H9 (cell line): Measurements from ENCODE around the gene PRKAG1. TPM values are rescaled to one million over a fixed set of nuclear protein-coding genes. Genes with fewer than 3 reads are reported as not detected.

ENCODE experiments used
- DNase-seq: peaks from one replicate; pipeline ENCODE4 v3.0.0-alpha.2; 2017
- H2AFZ ChIP-seq: one replicate; pipeline ENCODE4 v1.6.1; 2013; ENCODE audit warnings: mild to moderate bottlenecking, low read length, control low read depth, moderate library complexity
- H2AK5ac ChIP-seq: 2 replicates; pipeline ENCODE4 v1.6.1; 2013; ENCODE audit warnings: low read length, control low read depth, mixed read lengths; ENCODE audit not compliant: insufficient read length
- H2BK120ac ChIP-seq: one replicate; pipeline ENCODE4 v1.6.1; 2013; ENCODE audit warnings: low read depth, mild to moderate bottlenecking, low read length, control low read depth, inconsistent platforms; ENCODE audit not compliant: poor library complexity, severe bottlenecking
- H2BK12ac ChIP-seq: 2 replicates; pipeline ENCODE4 v1.6.1; 2013; ENCODE audit warnings: low read length, control low read depth, mixed read lengths, low read depth; ENCODE audit not compliant: insufficient read length
- H2BK15ac ChIP-seq: 2 replicates; pipeline ENCODE4 v1.6.1; 2013; ENCODE audit warnings: low read depth, low read length, control low read depth
- H2BK20ac ChIP-seq: one replicate; pipeline ENCODE4 v1.6.1; 2013; ENCODE audit warnings: low read depth, mild to moderate bottlenecking, low read length, control low read depth, inconsistent platforms; ENCODE audit not compliant: poor library complexity, severe bottlenecking
- H2BK5ac ChIP-seq: 2 replicates; pipeline ENCODE4 v1.6.1; 2013; ENCODE audit warnings: low read length, control low read depth, mixed read lengths; ENCODE audit not compliant: insufficient read length
- H3K14ac ChIP-seq: 2 replicates; pipeline ENCODE4 v1.6.1; 2013; ENCODE audit warnings: low read length, control low read depth; ENCODE audit not compliant: insufficient read depth
- H3K18ac ChIP-seq: 2 replicates; pipeline ENCODE4 v1.6.1; 2013; ENCODE audit warnings: low read depth, mild to moderate bottlenecking, mixed read lengths, low read length, control low read depth; ENCODE audit not compliant: insufficient read length
- H3K23ac ChIP-seq: 2 replicates; pipeline ENCODE4 v1.6.1; 2013; ENCODE audit warnings: low read length, control low read depth, mixed read lengths, low read depth; ENCODE audit not compliant: insufficient read length
- H3K23me2 ChIP-seq: 2 replicates; pipeline ENCODE4 v1.6.1; 2013; ENCODE audit warnings: low read depth, mild to moderate bottlenecking, mixed read lengths, low read length, control low read depth; ENCODE audit not compliant: insufficient read length, poor library complexity, severe bottlenecking
- H3K27ac ChIP-seq: 2 replicates; pipeline ENCODE4 v1.5.1; 2013; ENCODE audit warnings: low read length, control low read depth, mixed read lengths, low read depth; ENCODE audit not compliant: insufficient read length
- H3K27me3 ChIP-seq: 2 replicates; pipeline ENCODE4 v1.6.1; 2013; ENCODE audit warnings: low read length, control low read depth, inconsistent platforms; ENCODE audit not compliant: insufficient read depth
- H3K4ac ChIP-seq: 2 replicates; pipeline ENCODE4 v1.6.1; 2013; ENCODE audit warnings: low read depth, mild to moderate bottlenecking, control low read depth, inconsistent platforms, low read length, moderate library complexity
- H3K4me1 ChIP-seq: 2 replicates; pipeline ENCODE4 v1.6.1; 2013; ENCODE audit warnings: low read length, control low read depth, inconsistent platforms; ENCODE audit not compliant: insufficient read depth
- H3K4me2 ChIP-seq: 2 replicates; pipeline ENCODE4 v1.6.1; 2013; ENCODE audit warnings: low read length, control low read depth, mixed read lengths; ENCODE audit not compliant: insufficient read length, insufficient read depth
- H3K56ac ChIP-seq: 2 replicates; pipeline ENCODE4 v1.6.1; 2013; ENCODE audit warnings: low read depth, mild to moderate bottlenecking, mixed read lengths, low read length, control low read depth; ENCODE audit not compliant: insufficient read length
- H3K79me1 ChIP-seq: 2 replicates; pipeline ENCODE4 v1.6.1; 2013; ENCODE audit warnings: low read depth, mild to moderate bottlenecking, moderate library complexity, low read length, control low read depth, inconsistent platforms; ENCODE audit not compliant: insufficient read depth, poor library complexity, severe bottlenecking
- H3K79me2 ChIP-seq: 2 replicates; pipeline ENCODE4 v1.6.1; 2013; ENCODE audit warnings: low read length, control low read depth, inconsistent platforms; ENCODE audit not compliant: insufficient read depth
- H3K9ac ChIP-seq: 2 replicates; pipeline ENCODE4 v1.6.1; 2013; ENCODE audit warnings: low read length, control low read depth, mixed read lengths; ENCODE audit not compliant: insufficient read length; ENCODE audit errors: extremely low read depth
- H3K9me3 ChIP-seq: one replicate; pipeline ENCODE4 v1.6.1; 2013; ENCODE audit warnings: low read depth, low read length, inconsistent platforms; ENCODE audit not compliant: control insufficient read depth
- H3T11ph ChIP-seq: one replicate; pipeline ENCODE4 v1.6.1; 2013; ENCODE audit warnings: mild to moderate bottlenecking, low read length, control low read depth, inconsistent platforms
- H4K20me1 ChIP-seq: one replicate; pipeline ENCODE4 v1.6.1; 2013; ENCODE audit not compliant: control insufficient read depth, insufficient read length, insufficient read depth
- H4K5ac ChIP-seq: 2 replicates; pipeline ENCODE4 v1.6.1; 2013; ENCODE audit warnings: low read depth, mild to moderate bottlenecking, mixed read lengths, low read length, control low read depth; ENCODE audit not compliant: insufficient read length
- H4K8ac ChIP-seq: replicated peaks from 2 replicates; pipeline ENCODE4 v1.6.1; 2013; ENCODE audit warnings: low read length, control low read depth, mixed read lengths, low read depth; ENCODE audit not compliant: insufficient read length
- H4K91ac ChIP-seq: 2 replicates; pipeline ENCODE4 v1.6.1; 2013; ENCODE audit warnings: low read depth, mild to moderate bottlenecking, moderate library complexity, mixed read lengths, low read length, control low read depth; ENCODE audit not compliant: insufficient read length
- H3K27ac Mint-ChIP-seq, 3 experiments: 2 replicates in 2 of 3; 3 replicates in 1 of 3; pipeline ENCODE4 v1.8.0; 2020 to 2021; ENCODE audit warnings: mixed read lengths in 3 of 3, mild to moderate bottlenecking in 1 of 3, moderate library complexity in 1 of 3
- H3K27me3 Mint-ChIP-seq: 2 replicates; pipeline ENCODE4 v1.8.0; 2021; ENCODE audit warnings: low read depth, mild to moderate bottlenecking, moderate library complexity, mixed read lengths
- H3K36me3 Mint-ChIP-seq, 3 experiments: 2 replicates in 2 of 3; 3 replicates in 1 of 3; pipeline ENCODE4 v1.8.0; 2020 to 2021; ENCODE audit warnings: low read depth in 3 of 3, mixed read lengths in 3 of 3; ENCODE audit not compliant: insufficient read depth in 1 of 3
- H3K4me1 Mint-ChIP-seq, 2 experiments: 2 replicates each; pipeline ENCODE4 v1.8.0; 2020; ENCODE audit warnings: mixed read lengths in 2 of 2
- H3K4me3 Mint-ChIP-seq, 2 experiments: 2 replicates in 1 of 2; 3 replicates in 1 of 2; pipeline ENCODE4 v1.8.0; 2020 to 2021; ENCODE audit warnings: mild to moderate bottlenecking in 2 of 2, mixed read lengths in 2 of 2, moderate library complexity in 1 of 2
- H3K9me3 Mint-ChIP-seq, 2 experiments: 2 replicates in 1 of 2; 3 replicates in 1 of 2; pipeline ENCODE4 v1.8.0; 2020; ENCODE audit warnings: mild to moderate bottlenecking in 2 of 2, mixed read lengths in 2 of 2, moderate library complexity in 1 of 2
- CTCF ChIP-seq: fragments of 200-600 bp; sonication (generic); conservative IDR thresholded peaks from 3 replicates; pipeline ENCODE4 v1.8.0; 2021; ENCODE audit warnings: antibody characterized with exemption, mild to moderate bottlenecking
- WGBS: extraction: QIAGEN DNeasy Blood & Tissue Kit; methylation state at CpG from one replicate; pipeline ENCODE4 v1.1.7; 2013; ENCODE audit warnings: missing lambda C conversion rate, low lambda C conversion rate, mixed read lengths; ENCODE audit not compliant: insufficient read length; ENCODE audit errors: extremely low coverage; 5-methylcytosine and 5-hydroxymethylcytosine counted together
- total RNA-seq: library from RNA; stranded (reverse); gene quantifications from 2 replicates; pipeline ENCODE4 v1.2.1, GENCODE V29; 2021

Gene PRKAG1
- total RNA-seq, 1 experiment from 2014 or later = 34.8 TPM

GRCh38 chr12:48968467-48968866, 50.1 kb downstream of the PRKAG1 start:
- Histone ChIP-seq H4K8ac (no peak overlapping the region), H3K27me3 (peaks cover 58% of the 10 kb centered on the region), H3K56ac (no peak overlapping the region), H4K20me1 (no peaks in the 10 kb centered on the region), H3K27ac (no peak overlapping the region), H3K4ac (no peak overlapping the region), H2BK15ac (no peak overlapping the region), H2BK5ac (no peak overlapping the region), H3K9ac (no peak overlapping the region), H4K5ac (no peak overlapping the region), H3K79me1 (no peaks in the 10 kb centered on the region), H3T11ph (no peak overlapping the region), H2AK5ac (no peak overlapping the region), H3K9me3 (no peaks in the 10 kb centered on the region), H3K23ac (no peak overlapping the region), H3K4me2 (no peak overlapping the region), H4K91ac (no peak overlapping the region), H3K18ac (no peak overlapping the region), H3K4me1 (peaks cover 11% of the 10 kb centered on the region), H2BK12ac (no peak overlapping the region), H3K14ac (no peak overlapping the region), H2AFZ (no peak overlapping the region), H3K23me2 (peaks cover 9% of the 10 kb centered on the region), H2BK20ac (no peak overlapping the region), H2BK120ac (no peak overlapping the region), H3K79me2 (no peaks in the 10 kb centered on the region)
- H3K27me3 Mint-ChIP-seq = peaks cover 67% of the 10 kb centered on the region
- TF ChIP-seq CTCF = no peak
- peaks cover 0 to 2% of the 10 kb centered on the region in 2 experiments; a peak in 3 of 5 replicates for H3K9me3 Mint-ChIP-seq
- H3K36me3 Mint-ChIP-seq = no peaks in the 10 kb centered on the region; a peak in 1 of 7 replicates
- H3K4me1 Mint-ChIP-seq = peaks cover 61 to 63% of the 10 kb centered on the region in 2 experiments
- no peak for DNase-seq
- WGBS = no CpG with 5 or more reads among the region's 3 CpGs
- peak overlapping the region in 1 of 3 experiments; percentile 35; a peak in 1 of 7 replicates for H3K27ac Mint-ChIP-seq
- peak overlapping the region in 1 of 2 experiments; percentile 28; a peak in 3 of 5 replicates for H3K4me3 Mint-ChIP-seq
